HG03196 (cell line): ENCODE data around the gene BLOC1S5.

Experiments
- ATAC-seq: cut with Tn5 transposase; IDR thresholded peaks from one replicate; pipeline ENCODE4 v1.9.1; 2021; ENCODE audit not compliant: unreplicated experiment

The BLOC1S5 gene

DNA sequence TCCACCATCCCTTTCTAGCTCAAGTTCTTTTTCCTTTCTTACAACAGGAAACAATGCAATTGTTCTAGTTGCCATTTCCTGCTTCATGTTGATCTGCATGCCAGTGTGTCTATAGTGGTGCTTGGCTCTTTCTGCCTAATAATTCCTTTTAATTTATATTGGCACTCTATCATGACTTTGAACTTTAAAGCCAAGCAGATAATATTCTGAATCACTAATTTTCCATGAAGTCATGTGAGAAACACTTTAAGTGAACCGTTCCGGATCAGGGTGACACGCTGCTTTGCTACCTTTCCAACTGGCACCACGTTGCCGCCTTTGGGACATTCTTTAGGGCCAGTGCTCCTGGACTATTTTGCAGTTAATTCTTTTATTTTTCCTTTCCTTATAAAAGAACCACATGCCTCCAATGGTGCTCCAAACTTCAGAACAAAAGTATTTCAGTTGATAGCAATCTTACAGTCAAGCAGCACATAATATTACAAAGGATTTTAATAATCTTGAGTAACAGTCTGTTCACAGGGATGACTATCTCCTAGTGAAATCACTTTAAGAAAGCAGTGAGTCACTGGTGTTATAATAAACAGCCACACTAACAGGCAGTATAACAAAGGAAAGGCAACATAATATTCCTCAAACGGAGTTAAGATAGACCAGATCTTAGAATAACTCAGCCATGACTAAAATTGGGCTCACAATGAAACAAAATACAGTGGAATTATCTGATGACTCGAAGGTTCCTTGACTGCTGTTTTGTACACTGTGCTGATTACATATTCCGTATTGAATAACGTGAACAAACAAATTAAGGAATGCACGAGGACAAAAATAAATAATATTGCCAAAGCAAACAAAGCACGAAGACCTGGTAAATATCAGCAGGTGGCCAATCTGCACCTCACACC is 19.0 kb upstream of the BLOC1S5 start:
- ATAC-seq, result no peak

DNA sequence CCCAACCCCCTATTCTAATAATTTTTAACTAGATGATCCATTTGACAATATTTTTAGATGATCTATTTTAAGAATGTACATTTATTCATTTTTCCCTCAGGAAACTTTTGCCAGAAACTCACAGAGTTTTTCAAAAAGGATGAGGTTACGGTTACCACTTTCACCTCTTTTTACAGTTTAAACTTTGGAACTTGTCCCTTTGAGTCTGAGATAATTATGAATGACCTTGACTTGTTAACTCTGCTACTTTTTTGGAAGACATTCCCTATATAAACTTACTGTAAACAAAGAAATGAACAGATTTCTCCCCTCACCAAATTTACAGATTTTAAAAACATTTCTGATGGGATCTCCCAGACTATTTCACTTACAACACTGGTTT is 18.4 kb upstream of the BLOC1S5 start:
- ATAC-seq, result no peak

DNA sequence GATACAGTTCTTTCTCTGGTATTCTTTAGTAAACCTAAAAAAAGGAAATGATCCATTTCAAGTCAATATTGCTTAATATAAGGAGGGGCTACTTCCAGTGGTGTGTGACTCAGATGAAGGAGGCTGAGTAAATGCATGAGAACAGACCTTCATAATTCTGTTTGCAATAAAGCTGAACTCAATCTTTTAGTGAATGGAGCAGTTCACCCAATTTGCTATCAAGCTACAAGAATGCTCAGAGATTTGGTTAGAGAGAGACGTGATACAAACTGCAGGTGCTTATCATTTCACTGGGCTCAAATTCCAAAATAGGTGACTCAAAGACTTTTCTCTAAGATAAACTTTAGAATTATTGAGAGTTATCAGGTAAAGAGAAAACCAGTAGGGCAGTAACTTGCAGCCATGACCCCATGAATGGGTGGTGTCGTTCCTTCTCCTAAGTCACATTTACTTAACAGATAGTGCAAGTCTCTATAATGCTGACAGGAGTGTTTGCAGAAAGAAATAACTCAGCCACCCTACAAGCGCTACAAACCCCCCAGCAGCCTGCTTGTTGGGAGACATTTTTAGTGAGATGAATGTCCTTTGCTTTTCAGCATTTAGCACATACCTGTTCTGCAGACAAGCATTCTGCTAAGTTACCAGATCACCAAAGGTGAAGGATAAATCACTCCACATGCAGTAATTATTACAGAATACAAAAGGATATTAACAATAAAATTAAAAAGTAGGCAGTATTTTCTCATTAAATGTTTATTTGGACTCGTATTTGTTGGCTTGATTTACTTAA is 16.4 kb upstream of the BLOC1S5 start:
- no peak for ATAC-seq

DNA sequence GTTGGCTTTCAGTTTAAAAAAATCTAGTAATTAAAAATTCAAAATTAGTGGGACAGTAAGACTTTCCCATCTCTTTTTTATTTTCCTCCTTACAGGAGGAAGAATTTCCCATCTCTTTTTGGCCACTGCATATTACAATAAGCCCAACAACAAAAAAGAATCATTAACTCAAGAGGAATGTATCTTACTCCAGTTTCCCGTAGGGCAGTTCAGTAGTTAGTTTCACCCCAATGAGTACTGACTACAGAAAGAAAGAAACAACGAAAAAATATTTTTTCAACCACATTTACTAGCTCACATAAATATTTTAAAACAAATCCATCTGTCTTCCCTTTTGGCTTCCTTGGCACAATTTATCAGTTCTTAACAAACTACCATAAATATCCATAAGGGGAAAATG is 14.9 kb upstream of the BLOC1S5 start:
- no peak for ATAC-seq

DNA sequence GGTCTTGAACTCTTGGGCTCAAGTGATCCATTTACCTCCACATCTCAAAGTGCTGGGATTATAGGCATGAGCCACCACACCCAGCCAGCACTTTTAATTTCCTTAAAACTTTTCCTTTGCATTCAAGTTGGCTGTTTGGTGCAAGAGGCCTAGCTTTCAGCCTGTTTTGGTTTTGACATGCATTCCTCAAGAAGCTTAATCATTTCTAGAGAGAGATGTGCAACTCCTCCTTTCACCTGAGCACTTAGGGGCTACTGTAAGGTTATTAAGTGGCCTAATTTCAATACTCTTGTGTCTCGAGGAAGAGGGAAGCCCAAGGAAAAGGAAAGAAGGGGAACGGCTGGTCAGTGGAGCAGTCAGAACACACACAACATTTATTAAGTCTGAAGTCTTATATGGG is 13.8 kb upstream of the BLOC1S5 start:
- no peak for ATAC-seq

DNA sequence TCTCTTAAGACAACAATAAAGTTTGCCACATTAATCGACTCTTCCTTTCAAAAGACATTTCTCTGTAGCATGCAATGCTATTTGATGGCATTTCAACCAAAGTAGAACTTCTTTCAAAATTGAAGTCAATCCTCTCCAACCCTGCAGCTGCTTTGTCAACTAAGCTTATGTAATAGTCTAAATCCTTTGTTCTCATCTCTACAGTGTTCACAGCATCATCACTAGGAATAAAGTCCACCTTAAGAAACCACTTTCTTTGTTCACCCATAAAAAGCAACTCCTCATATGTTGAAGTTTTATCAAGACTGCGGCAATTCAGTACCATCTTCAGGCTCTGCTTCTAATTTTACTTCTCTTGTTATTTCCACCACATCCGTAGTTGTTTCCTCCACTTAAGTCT is 11.5 kb upstream of the BLOC1S5 start:
- no peak for ATAC-seq

DNA sequence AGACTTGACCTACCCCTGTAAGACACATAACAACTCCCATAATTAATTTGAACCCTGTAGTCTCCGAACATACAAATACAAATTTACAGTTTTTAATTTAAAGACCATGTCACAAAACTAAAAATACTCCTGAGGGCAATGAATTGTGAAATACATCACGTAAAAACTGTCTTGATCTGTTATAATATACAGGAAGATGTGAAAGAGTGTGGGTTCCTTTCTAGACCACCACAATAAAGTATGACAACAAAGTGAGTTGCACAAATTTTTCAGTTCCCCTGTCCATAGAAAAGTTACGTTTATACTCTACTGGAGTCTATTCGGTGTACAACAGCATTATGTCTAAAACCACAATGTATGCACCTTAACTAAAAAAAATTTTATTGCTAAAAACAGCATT is 11.0 kb upstream of the BLOC1S5 start:
- no peak for ATAC-seq

DNA sequence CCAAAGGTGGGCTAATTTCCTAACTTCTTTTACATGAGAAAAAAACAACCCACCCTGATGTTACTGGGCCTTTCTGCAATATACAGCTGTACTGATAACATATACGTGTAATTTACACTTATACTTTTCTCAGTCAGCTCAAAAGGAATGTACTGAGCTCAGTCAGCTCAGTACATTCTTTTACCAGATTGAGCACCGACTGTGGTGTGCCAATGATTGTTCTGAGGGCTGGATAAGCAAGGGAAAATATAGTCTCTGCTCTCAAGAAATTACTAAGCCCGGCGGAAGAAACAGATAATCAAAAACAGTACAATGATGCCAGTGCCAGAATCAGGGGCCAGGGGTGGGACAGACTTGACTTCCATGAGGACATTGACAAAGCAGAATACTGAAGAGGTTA is 10.0 kb upstream of the BLOC1S5 start:
- no peak for ATAC-seq

DNA sequence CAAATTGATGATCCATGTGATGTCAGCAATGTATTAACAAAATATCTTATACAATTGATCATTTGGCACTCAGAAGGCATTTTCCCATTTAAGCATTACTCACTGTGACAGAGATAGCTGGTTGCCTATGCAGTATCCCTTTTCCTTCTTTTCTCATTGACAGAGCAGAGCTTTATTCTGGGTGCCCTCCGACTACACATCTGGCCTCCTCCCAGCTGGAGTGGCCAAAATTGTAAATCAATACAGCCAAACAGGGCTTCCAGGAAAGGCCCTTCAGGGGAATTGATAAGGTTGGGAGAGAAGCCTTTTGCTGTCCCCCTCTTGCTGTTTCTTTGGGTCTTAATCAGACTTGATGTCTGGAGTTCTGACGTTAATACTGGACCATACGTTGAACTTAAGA is 9.6 kb upstream of the BLOC1S5 start:
- ATAC-seq, result no peak

DNA sequence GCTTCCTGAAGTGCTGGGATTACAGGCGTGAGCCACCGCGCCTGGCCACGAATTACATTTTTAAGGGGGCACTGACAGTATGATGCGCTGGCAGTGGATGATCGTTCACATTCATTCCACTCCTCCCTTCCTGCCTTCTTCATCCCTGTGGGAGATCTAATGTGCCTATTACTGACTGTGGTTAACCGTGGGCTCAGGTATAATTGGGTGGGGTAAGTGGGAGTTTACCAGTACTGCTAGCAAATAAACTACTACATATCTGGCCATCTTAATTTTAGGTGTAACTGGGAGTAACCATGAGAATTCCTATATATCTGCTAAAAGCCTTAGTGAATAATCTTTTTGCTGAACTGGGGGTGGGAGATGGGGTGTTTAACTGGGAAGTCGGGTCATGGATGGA is 6.5 kb upstream of the BLOC1S5 start:
- no peak for ATAC-seq

DNA sequence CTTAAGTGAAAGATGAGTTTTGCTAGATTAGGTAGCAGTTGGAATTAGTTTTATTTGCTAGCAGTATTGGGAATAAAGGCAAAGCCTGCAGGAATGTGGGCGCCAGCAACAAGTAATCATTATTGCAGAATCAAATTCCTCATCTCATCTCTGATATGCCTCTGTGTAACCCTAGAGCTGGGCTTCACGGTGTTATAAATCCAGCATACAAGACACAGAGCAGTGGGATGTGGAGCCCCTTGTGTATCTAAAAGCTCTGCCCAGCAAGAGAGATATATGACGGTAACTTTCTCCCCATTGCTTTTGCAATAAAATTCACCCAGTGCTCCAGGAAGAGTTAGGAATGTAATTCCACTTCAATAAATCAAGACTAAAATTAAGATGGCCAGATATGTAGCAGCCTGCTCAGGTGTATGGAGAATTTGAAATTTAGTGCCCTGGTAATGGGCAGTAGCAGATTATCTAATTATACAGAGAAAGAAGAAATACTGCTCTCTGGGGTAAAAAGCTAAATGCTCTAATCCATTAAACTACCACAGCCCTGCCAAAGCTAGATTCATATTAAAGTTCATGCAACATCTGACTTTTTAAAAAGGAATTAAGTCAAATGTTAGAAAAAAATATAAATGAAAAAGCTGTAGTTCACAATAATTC is 5.6 kb upstream of the BLOC1S5 start:
- ATAC-seq, result no peak

DNA sequence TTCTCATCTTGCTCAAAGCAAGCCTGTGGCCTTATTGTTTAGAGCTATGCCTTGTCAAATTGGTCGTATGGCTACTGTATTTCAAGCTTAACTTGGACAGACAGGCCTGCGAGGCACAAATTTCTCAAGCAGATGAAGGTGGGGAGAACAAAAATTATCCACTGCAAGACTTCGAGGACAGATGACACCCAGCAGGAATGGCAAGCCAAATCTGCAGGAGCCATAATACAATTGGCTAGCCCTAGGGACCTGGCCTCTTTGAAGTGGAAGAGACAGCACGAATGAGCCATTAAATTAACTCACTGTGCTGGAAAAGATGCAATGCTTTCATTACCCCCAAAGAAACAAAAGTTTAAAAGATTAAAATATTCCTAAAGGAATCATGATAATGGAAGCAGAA is 5.0 kb upstream of the BLOC1S5 start:
- no peak for ATAC-seq

DNA sequence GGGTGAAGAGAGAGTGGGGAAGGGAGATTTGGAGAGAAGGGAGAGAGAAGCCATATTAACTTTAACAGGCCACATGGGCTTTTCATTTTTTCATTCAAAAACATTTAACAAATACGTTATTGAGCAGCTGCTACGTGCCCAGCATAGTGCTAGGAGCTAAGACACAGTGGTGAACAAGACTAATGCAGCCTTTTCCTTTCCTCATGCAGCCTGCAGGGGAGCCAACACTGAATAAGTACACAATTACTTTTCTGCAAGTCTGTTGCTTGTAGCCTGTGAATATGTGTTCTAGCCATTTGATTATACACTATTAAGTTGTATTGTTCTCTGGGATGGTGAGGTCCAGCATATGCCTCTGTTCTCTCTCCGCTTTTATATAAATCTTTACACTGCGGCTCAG is 1.9 kb upstream of the BLOC1S5 start:
- ATAC-seq, result no peak

DNA sequence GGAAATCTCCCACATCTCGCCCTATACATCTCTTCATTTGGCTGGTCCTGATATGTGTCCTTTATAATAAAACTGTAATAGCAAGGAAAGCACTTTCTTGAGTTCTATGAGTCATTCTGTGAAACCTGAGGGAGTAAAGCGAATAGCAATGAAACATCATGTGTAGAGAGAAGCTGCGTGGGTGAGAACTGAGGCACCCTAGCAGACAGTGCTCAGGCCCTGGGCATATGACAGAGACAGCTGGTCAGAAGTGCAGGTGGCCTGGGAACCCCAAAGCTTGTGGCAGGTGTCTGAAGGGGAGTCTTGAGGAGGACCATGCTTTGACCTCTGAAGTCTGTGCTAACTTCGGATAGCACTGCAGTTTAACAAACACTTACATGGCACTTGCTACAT is 1.3 kb upstream of the BLOC1S5 start:
- ATAC-seq, result peak; percentile 34

DNA sequence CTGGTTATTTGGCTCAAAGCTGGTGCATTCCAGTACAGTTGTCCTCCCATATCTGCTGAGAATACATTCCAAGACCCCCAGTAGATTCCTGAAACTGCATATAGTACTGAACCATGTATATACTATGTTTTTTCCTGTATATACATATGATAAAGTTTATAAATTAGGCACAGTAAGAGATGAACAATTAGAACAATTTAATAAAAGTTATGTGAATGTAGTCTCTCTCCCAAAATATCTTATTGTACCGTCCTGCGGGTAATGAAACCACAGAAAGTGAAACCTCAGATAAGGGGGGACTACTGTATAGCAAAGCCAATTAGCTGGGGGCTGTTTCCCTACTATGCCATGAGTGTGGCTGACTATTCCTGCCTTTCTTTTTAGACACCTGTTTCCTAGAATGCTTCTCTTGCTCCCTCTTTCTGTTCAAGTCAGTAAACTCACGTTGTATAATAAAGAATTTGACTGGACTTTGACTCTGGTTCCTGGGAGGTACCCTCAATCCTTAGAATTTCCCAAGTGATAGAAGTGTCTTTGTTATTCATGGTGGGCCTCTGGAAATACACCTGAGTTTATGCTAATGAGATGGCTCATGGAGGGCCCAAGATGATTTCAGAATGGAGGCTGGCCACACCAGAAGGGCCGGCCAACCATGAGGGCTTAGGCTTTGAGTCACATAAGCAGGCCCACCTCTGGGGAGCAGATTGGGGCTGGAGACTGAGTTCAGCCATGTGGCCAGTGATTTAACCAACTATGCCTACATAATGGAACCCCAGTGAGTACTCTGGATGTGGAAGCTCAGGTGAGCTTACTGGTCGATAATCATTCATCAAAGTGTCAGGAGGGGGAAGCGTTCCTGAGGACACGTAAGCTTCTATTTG is 689 bp upstream of the BLOC1S5 start:
- ATAC-seq, result no peak

DNA sequence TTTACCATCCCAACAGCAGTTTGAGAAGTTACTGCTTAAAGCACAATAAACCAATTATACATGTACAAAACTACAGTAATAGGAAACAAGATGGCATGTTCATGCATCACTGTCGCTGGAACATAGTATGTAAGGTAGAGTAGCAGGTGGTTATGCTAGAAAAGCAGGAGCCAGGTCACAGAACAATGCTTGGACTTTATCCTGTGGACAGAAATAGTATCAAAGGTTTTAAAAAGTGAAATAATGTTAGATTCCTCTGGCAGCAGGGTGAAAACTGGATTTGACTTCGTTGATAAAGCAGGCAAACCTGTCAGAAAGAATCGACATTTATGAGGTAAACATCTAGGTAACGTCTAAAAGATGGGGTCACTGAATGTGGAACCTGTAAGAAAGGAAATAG is 2.5 kb downstream of the BLOC1S5 start:
- ATAC-seq, result no peak

DNA sequence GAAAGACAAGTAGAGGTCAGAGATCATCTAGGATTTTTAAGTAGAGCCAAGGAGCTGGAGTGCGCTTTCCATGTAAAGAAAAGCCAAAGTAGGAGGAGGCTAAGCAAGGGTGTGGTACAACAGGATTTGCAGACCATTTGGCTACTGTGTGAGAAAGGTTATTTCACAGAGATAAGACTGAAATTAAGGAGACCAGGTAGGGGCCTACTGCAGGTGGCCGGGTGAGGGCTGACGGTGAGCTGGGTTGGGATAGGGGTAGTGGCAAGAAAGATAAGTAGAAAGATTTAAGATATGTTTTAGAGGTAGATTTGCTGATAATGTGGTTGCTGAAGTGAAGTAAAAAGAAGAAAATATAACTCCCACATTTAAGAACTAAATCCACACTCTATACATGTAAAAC is 3.8 kb downstream of the BLOC1S5 start:
- no peak for ATAC-seq

DNA sequence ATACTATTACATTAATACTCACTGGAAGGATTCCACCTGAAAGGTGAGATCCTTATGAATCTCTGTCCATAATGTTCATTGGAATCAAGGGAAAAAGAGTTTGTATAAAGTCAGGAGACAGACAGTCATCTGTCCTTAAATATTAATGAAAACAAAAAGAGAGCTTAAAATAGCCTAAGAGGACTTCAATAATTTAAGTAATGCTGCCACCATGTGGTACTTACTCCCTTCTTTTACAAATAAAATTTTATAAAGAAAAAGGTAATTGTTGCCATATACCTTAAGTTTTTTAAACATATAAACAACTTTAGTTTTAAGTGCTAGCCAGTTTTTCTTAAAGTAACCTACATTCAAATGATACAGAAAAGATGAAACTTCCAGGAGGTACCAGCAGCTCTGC is 5.1 kb downstream of the BLOC1S5 start:
- ATAC-seq, result no peak

DNA sequence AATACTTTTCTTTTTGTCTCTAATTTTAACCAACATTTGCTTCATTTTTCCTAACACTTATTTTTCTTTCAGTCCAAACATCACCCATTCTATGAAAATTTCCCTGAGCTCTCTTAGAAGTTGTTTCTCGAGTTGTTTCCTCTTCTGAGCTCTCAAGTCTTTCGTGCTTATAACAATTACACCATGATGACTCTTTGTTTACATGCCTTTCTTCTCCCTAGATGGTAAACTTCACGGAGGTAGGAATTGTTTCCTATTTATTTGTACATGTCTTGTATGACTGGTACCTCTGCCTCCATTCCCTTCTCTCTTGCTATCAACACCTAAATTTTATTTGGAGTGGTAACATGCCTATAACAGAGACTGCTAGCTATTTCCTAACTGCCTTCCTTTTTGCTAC is 6.4 kb downstream of the BLOC1S5 start:
- ATAC-seq, result no peak

DNA sequence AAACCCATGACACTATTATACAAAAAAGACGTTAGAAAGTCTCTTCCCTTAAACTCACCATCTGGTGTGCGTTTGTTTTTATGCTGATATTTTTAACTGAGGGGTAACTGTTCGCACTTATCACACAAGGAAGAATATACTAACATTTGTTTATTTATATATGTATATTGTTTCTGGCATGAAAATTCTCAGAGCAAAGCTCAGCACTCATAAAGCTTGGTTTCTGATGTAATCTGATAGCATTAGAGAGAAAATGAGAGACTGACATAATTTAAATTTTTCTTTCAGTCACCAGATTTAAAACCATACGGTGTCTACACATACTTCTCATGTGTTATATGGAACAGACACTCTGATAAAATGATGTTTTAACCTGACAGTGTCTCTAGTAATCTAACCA is 6.9 kb downstream of the BLOC1S5 start:
- no peak for ATAC-seq

DNA sequence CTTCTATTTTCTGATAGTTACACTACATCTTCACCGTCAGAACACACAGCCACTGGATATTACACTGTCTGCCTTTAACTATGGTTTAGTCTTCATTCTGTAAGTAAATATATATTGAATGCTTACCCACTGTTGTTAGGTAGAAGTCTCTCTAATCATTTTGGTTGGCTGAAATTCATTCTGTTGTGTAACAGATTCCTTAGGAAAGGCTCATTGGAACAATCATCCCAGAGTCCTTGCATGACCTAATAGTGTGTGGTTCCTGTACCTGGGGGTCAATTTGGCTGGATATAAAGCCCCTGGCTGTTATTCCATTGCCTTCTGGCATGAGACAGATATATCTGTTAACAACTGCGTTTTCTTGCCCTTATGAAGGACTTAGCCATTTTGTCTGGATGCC is 9.9 kb downstream of the BLOC1S5 start:
- no peak for ATAC-seq
